Loucy (cell line): ENCODE data around the gene MCTP2.

Source experiments
- H2AFZ ChIP-seq: fragments of 200-600 bp; sonication (generic); 2 replicates; pipeline ENCODE4 v1.6.0; 2016; ENCODE audit warnings: antibody characterized with exemption, mild to moderate bottlenecking, low read length, moderate library complexity
- H3F3A ChIP-seq: fragments of 200-600 bp; 2 replicates; pipeline ENCODE4 v1.6.0; 2016; ENCODE audit warnings: antibody characterized with exemption, low read depth, mild to moderate bottlenecking
- H3K27me3 ChIP-seq: fragments of 200-600 bp; sonication (generic); 2 replicates; pipeline ENCODE4 v1.6.1; 2014; ENCODE audit warnings: low read length, mild to moderate bottlenecking; ENCODE audit not compliant: insufficient read depth, poor library complexity, severe bottlenecking
- H3K36me3 ChIP-seq: fragments of 200-600 bp; sonication (generic); 2 replicates; pipeline ENCODE4 v1.6.1; 2016; ENCODE audit warnings: low read length; ENCODE audit not compliant: insufficient read depth
- H3K4me1 ChIP-seq: fragments of 200-600 bp; sonication (generic); 2 replicates; pipeline ENCODE4 v1.5.1; 2014; ENCODE audit warnings: low read length, mild to moderate bottlenecking; ENCODE audit not compliant: insufficient read depth, poor library complexity, severe bottlenecking
- H3K4me2 ChIP-seq: fragments of 200-600 bp; sonication (generic); 2 replicates; pipeline ENCODE4 v1.6.0; 2014; ENCODE audit warnings: antibody characterized with exemption, low read length, low read depth, mild to moderate bottlenecking; ENCODE audit not compliant: poor library complexity, severe bottlenecking
- H3K4me3 ChIP-seq: fragments of 200-600 bp; sonication (generic); 2 replicates; pipeline ENCODE4 v1.5.1; 2014; ENCODE audit warnings: low read length, mild to moderate bottlenecking, mixed read lengths; ENCODE audit not compliant: poor library complexity, severe bottlenecking
- H3K79me2 ChIP-seq: fragments of 200-600 bp; sonication (generic); 2 replicates; pipeline ENCODE4 v1.6.1; 2014; ENCODE audit warnings: low read length; ENCODE audit not compliant: insufficient read depth
- H3K9ac ChIP-seq: fragments of 200-600 bp; sonication (generic); 2 replicates; pipeline ENCODE4 v1.6.0; 2014; ENCODE audit warnings: mild to moderate bottlenecking, low read depth, low read length, moderate library complexity; ENCODE audit not compliant: poor library complexity, severe bottlenecking
- H3K9me2 ChIP-seq: fragments of 200-600 bp; sonication (generic); replicated peaks from 2 replicates; pipeline ENCODE4 v1.6.1; 2016; ENCODE audit warnings: low read depth, low read length, mixed read lengths
- H3K9me3 ChIP-seq: fragments of 200-600 bp; sonication (generic); 2 replicates; pipeline ENCODE4 v1.6.1; 2014; ENCODE audit warnings: mild to moderate bottlenecking, antibody characterized with exemption, low read length, low read depth; ENCODE audit not compliant: insufficient read depth
- H4K20me1 ChIP-seq: fragments of 200-600 bp; sonication (generic); 2 replicates; pipeline ENCODE4 v1.6.0; 2014; ENCODE audit warnings: antibody characterized with exemption, low read length, mild to moderate bottlenecking; ENCODE audit not compliant: insufficient read depth, poor library complexity, severe bottlenecking
- CTCF ChIP-seq: fragments of 200-600 bp; sonication (generic); conservative IDR thresholded peaks from 2 replicates; pipeline ENCODE4 v1.5.1; 2014; ENCODE audit warnings: mild to moderate bottlenecking, antibody characterized with exemption, low read length
- EZH2phosphoT487 ChIP-seq: fragments of 200-600 bp; IDR thresholded peaks from 2 replicates; pipeline ENCODE4 v1.6.1; 2018; ENCODE audit warnings: antibody characterized with exemption, mild to moderate bottlenecking, moderate library complexity, borderline replicate concordance

MCTP2 gene

GRCh38 chr15:94196531-94196930 is 34.8 kb upstream of the MCTP2 start:
- no peak overlapping the region for H3K9ac ChIP-seq
- H4K20me1 ChIP-seq = no peaks in the 10 kb centered on the region
- H3K4me2 ChIP-seq = no peak overlapping the region
- no peaks in the 10 kb centered on the region for H3K79me2 ChIP-seq
- H3K4me3 ChIP-seq = no peak overlapping the region
- TF ChIP-seq EZH2phosphoT487 (no peak), CTCF (no peak)
- H3K27me3 ChIP-seq = no peaks in the 10 kb centered on the region
- H2AFZ ChIP-seq = no peak overlapping the region
- no peaks in the 10 kb centered on the region for H3K9me2 ChIP-seq
- H3K9me3 ChIP-seq = no peaks in the 10 kb centered on the region
- H3F3A ChIP-seq = no peaks in the 10 kb centered on the region; the same call in 1 of the 2 replicates
- H3K36me3 ChIP-seq = no peaks in the 10 kb centered on the region
- peaks cover 22% of the 10 kb centered on the region for H3K4me1 ChIP-seq

- no peaks in the 10 kb centered on the region for H3K9me2 ChIP-seq
- no peak overlapping the region for H3K4me3 ChIP-seq
- H3K9ac ChIP-seq = no peak overlapping the region
- no peak overlapping the region for H3K4me2 ChIP-seq
- H3K9me3 ChIP-seq = no peaks in the 10 kb centered on the region
- TF ChIP-seq EZH2phosphoT487 = no peak
- no peak for TF ChIP-seq CTCF
- peaks cover 29% of the 10 kb centered on the region for H3K4me1 ChIP-seq
- H3K36me3 ChIP-seq = no peaks in the 10 kb centered on the region
- no peaks in the 10 kb centered on the region for H4K20me1 ChIP-seq
- no peaks in the 10 kb centered on the region; the same call in 1 of the 2 replicates for H3F3A ChIP-seq
- H3K79me2 ChIP-seq = no peaks in the 10 kb centered on the region
- H2AFZ ChIP-seq = no peak overlapping the region
- H3K27me3 ChIP-seq = no peaks in the 10 kb centered on the region
Observed at GRCh38 chr15:94198633-94199032, 32.7 kb upstream of the MCTP2 start.

- no peaks in the 10 kb centered on the region for H3K27me3 ChIP-seq
- no peaks in the 10 kb centered on the region for H3K79me2 ChIP-seq
- no peak overlapping the region for H3K9ac ChIP-seq
- peak overlapping the region; percentile 58 for H2AFZ ChIP-seq
- no peaks in the 10 kb centered on the region for H3F3A ChIP-seq
- H3K36me3 ChIP-seq = no peaks in the 10 kb centered on the region
- no peak for TF ChIP-seq EZH2phosphoT487
- peaks cover 35% of the 10 kb centered on the region for H3K4me1 ChIP-seq
- no peak overlapping the region for H3K4me2 ChIP-seq
- no peaks in the 10 kb centered on the region for H3K9me2 ChIP-seq
- no peaks in the 10 kb centered on the region for H4K20me1 ChIP-seq
- H3K4me3 ChIP-seq = no peak overlapping the region
- no peaks in the 10 kb centered on the region for H3K9me3 ChIP-seq
Observed at GRCh38 chr15:94199725-94200124, 31.6 kb upstream of the MCTP2 start.

GRCh38 chr15:94203306-94203705 is 28.1 kb upstream of the MCTP2 start:
- no peak overlapping the region for H2AFZ ChIP-seq
- no peaks in the 10 kb centered on the region for H4K20me1 ChIP-seq
- H3K27me3 ChIP-seq = no peaks in the 10 kb centered on the region
- peaks cover 2% of the 10 kb centered on the region; the same call in 1 of the 2 replicates for H3F3A ChIP-seq
- H3K4me3 ChIP-seq = peak overlapping the region; percentile 26
- H3K4me1 ChIP-seq = peaks cover 44% of the 10 kb centered on the region
- no peaks in the 10 kb centered on the region for H3K36me3 ChIP-seq
- H3K4me2 ChIP-seq = peak overlapping the region; percentile 52
- TF ChIP-seq EZH2phosphoT487 (no peak), CTCF (no peak)
- no peaks in the 10 kb centered on the region for H3K9me3 ChIP-seq
- H3K9me2 ChIP-seq = no peaks in the 10 kb centered on the region
- peak overlapping the region; percentile 51 for H3K9ac ChIP-seq
- H3K79me2 ChIP-seq = no peaks in the 10 kb centered on the region
